HG03565 (cell line): ENCODE data around the gene PIP5K1A.
"Not testable (repeated sequence)": the region's sequence is repeated elsewhere in the genome, so short reads cannot be mapped to it uniquely, and the experiment has no call there.

Experiments
- ATAC-seq: cut with Tn5 transposase; IDR thresholded peaks from one replicate; pipeline ENCODE4 v1.9.1; 2021; ENCODE audit warnings: mild to moderate bottlenecking, moderate library complexity; ENCODE audit not compliant: unreplicated experiment

The PIP5K1A gene

GRCh38 chr1:151198254-151199127, at the start of gene PIP5K1A:
PIP5K1A (plus strand) TSS chr1:151198552; CDS start chr1:151198997, 445 bp downstream.
- ATAC-seq, result peak; percentile 75

- ATAC-seq, result peak; percentile 36
Observed at GRCh38 chr1:151156515-151156819, 41.9 kb upstream of the PIP5K1A start, which contains the start of gene TNFAIP8L2. TNFAIP8L2 (plus strand) TSS chr1:151156649; CDS start chr1:151158698, 2,049 bp downstream.

- ATAC-seq, result no peak
Observed at GRCh38 chr1:151157067-151157531, 41.3 kb upstream of the PIP5K1A start.

- no peak for ATAC-seq
Observed at GRCh38 chr1:151158326-151158725, 40.0 kb upstream of the PIP5K1A start.

- ATAC-seq, result no peak
Observed at GRCh38 chr1:151158751-151159251, 39.6 kb upstream of the PIP5K1A start.

GRCh38 chr1:151159373-151159772, 39.0 kb upstream of the PIP5K1A start:
- ATAC-seq, result no peak

- no peak for ATAC-seq
Observed at GRCh38 chr1:151164732-151165280, 33.5 kb upstream of the PIP5K1A start.

GRCh38 chr1:151165281-151165737, 33.0 kb upstream of the PIP5K1A start:
- no peak for ATAC-seq

- peak; percentile 90 for ATAC-seq
Observed at GRCh38 chr1:151165738-151166504, 32.4 kb upstream of the PIP5K1A start, which contains the start of the genes LYSMD1 and SCNM1. LYSMD1 (minus strand) TSS chr1:151165902; CDS start chr1:151165258, 644 bp downstream. SCNM1 (plus strand) TSS chr1:151166144; CDS start chr1:151166153, 9 bp downstream.

GRCh38 chr1:151166505-151166956, 31.8 kb upstream of the PIP5K1A start:
- no peak for ATAC-seq

GRCh38 chr1:151167116-151167515, 31.2 kb upstream of the PIP5K1A start:
- ATAC-seq, result no peak

GRCh38 chr1:151171190-151171589, 27.2 kb upstream of the PIP5K1A start:
- ATAC-seq, result no peak

- no peak for ATAC-seq
Observed at GRCh38 chr1:151175041-151175741, 23.2 kb upstream of the PIP5K1A start.

- no peak for ATAC-seq
Observed at GRCh38 chr1:151175863-151176262, 22.5 kb upstream of the PIP5K1A start, which contains the start of gene TMOD4. TMOD4 (minus strand) TSS chr1:151175981; CDS start chr1:151174875, 1,106 bp downstream.

GRCh38 chr1:151176514-151177045, 21.8 kb upstream of the PIP5K1A start:
- ATAC-seq, result no peak

GRCh38 chr1:151184211-151184610, 14.1 kb upstream of the PIP5K1A start:
- ATAC-seq, result no peak

- ATAC-seq, result no peak
Observed at GRCh38 chr1:151187205-151187604, 11.1 kb upstream of the PIP5K1A start.

GRCh38 chr1:151188667-151189066, 9.7 kb upstream of the PIP5K1A start:
- ATAC-seq, result not testable (repeated sequence)

GRCh38 chr1:151189637-151190445, 8.5 kb upstream of the PIP5K1A start, which contains the start of gene VPS72:
VPS72 (minus strand) TSS chr1:151190197; CDS start chr1:151190121, 76 bp downstream.
- ATAC-seq, result peak; percentile 80
